Effector memory CD4-positive, alpha-beta T cell (primary cell): ENCODE data around the gene OPN1MW.
"Not testable (repeated sequence)": the region's sequence is repeated elsewhere in the genome, so short reads cannot be mapped to it uniquely, and the experiment has no call there.

Source experiments
- DNase-seq, 3 donors: peaks; one replicate each; pipeline ENCODE4 v3.0.0-alpha.2; 2020
- H3K27ac ChIP-seq: 2 replicates; pipeline ENCODE4 v1.7.0; 2013; ENCODE audit warnings: mild to moderate bottlenecking, low read length, moderate library complexity; ENCODE audit not compliant: insufficient read depth, poor library complexity, severe bottlenecking
- H3K27me3 ChIP-seq: replicated peaks from 2 replicates; pipeline ENCODE4 v1.7.0; 2013; ENCODE audit warnings: mild to moderate bottlenecking, low read length; ENCODE audit not compliant: insufficient read depth, control insufficient read depth, poor library complexity, severe bottlenecking
- H3K36me3 ChIP-seq: 2 replicates; pipeline ENCODE4 v1.7.0; 2013; ENCODE audit warnings: mild to moderate bottlenecking, low read length, moderate library complexity; ENCODE audit not compliant: control insufficient read depth, insufficient read depth
- H3K4me1 ChIP-seq: 2 replicates; pipeline ENCODE4 v1.7.0; 2013; ENCODE audit warnings: low read length, mild to moderate bottlenecking; ENCODE audit not compliant: control insufficient read depth, insufficient read depth, poor library complexity, severe bottlenecking
- H3K4me3 ChIP-seq: 2 replicates; pipeline ENCODE4 v1.7.0; 2013; ENCODE audit warnings: low read length, low read depth, mild to moderate bottlenecking; ENCODE audit not compliant: insufficient read depth, poor library complexity, severe bottlenecking
- H3K9me3 ChIP-seq: 2 replicates; pipeline ENCODE4 v1.7.0; 2013; ENCODE audit warnings: mild to moderate bottlenecking, low read length, moderate library complexity; ENCODE audit not compliant: control insufficient read depth
- total RNA-seq, 3 donors: gene quantifications; one replicate each; lab custom pipeline; 2026; lab: John Stamatoyannopoulos, UW

The OPN1MW gene
- 0 reads per million in 3 donors for total RNA-seq

DNA sequence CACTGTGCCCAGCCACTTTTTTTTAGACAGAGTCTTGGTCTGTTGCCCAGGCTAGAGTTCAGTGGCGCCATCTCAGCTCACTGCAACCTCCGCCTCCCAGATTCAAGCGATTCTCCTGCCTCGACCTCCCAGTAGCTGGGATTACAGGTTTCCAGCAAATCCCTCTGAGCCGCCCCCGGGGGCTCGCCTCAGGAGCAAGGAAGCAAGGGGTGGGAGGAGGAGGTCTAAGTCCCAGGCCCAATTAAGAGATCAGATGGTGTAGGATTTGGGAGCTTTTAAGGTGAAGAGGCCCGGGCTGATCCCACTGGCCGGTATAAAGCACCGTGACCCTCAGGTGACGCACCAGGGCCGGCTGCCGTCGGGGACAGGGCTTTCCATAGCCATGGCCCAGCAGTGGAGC is at the start of gene OPN1MW:
Gene OPN1MW, plus strand, starts transcription at position 301 of the 400 bp plus-strand sequence. Its CDS starts 82 bp downstream, at position 383.
- not testable (repeated sequence) for H3K9me3 ChIP-seq

DNA sequence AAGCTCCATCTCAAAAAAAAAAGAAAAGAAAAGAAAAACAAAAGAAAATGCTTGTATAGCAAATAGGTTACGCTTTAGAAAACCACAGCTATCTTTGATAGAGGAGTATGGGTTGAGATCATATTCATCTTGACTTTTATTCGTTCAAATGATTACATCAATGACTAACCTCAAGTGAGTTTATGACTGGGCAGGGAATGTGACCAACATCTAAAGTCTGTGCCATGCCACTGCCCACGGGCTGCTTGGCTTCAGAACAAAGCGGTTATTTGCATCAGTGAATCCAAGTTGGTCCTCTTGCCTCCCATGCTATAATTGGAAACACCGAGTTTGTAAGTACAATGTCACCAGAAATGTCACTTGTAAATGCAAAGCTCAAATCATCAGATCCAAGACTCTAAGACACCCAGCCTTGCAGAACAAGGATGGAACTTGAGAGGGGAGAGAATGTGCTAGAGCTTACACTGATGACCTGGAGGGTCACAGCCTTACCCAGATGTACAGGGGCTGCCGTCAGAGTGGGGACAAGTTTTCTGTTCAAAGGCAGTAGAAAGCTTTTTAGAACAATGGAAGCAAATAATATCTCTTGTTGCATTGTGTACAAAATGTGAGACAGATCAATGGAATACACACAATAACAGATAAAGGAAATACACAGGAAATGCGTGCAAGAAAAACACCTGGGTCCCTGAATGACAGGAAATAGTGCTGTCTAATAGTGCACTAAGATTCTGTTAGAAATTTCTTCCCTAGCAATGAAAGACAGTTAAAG is 46.8 kb upstream of the OPN1MW start:
- peak in 1 of 3 donors; percentile 11 for DNase-seq
- Histone ChIP-seq H3K4me1 (peaks cover 16% of the 10 kb centered on the region), H3K4me3 (no peak overlapping the region), H3K36me3 (no peaks in the 10 kb centered on the region), H3K27ac (peak overlapping the region; percentile 78), H3K27me3 (no peaks in the 10 kb centered on the region), H3K9me3 (no peaks in the 10 kb centered on the region)

More for the DNA sequence above, at the start of gene OPN1MW:
- not testable (repeated sequence) for H3K27me3 ChIP-seq, H3K27ac ChIP-seq, H3K4me1 ChIP-seq, DNase-seq, H3K4me3 ChIP-seq, H3K36me3 ChIP-seq

DNA sequence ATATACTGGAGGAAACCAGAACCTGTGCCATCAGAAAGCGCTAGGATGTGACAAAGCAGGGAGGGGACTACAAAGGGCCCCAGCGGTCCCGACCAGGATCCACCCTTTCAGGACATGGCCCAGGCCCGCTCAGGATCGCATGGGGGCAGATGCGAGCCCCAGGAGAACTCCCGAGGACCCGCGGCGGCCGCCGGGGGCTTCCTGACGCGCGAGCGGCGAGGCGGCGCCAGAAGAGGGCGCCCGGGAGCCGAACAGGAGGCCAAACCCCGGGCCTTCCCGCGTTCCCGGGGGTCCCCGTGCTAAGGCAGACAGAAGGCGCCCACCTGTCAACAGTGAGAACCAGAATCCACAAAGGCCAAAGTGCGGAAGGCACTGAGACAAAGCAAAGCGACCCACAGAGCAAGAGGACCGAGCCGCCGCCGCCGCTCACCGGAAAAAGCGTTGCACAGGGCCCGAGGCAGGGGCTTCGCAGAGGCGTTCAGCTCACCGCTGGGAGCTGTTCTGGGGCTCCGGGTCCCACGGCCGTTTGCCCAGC is 45.7 kb upstream of the OPN1MW start:
- peak overlapping the region; percentile 45 for H3K4me3 ChIP-seq
- no peaks in the 10 kb centered on the region for H3K36me3 ChIP-seq
- H3K27me3 ChIP-seq = no peaks in the 10 kb centered on the region
- no peaks in the 10 kb centered on the region for H3K9me3 ChIP-seq
- H3K4me1 ChIP-seq = peaks cover 16% of the 10 kb centered on the region
- peak overlapping the region; percentile 78 for H3K27ac ChIP-seq
- DNase-seq = peak; percentile 56 to 66 (median 61)

DNA sequence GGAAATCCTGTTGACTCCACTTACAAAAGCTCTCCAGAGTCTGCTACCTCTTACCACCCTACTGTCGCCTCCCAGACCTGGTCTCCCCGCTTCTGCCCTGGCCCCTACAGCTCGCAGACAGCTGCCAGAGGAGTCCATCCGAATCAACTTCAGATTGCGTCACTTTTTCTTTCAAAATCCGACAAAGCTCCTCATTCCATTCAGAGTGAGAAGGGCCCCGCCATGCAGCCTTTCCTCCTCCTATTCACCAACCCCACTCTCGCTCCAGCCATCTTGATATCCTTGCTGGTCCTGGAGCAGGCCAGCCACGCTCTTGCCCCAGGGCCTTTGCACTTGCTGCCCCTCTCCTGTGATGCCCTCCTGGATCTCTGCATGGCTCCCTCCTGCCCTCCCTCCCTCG is 43.5 kb upstream of the OPN1MW start:
- Histone ChIP-seq H3K4me1 (peaks cover 16% of the 10 kb centered on the region), H3K36me3 (no peaks in the 10 kb centered on the region), H3K27me3 (no peaks in the 10 kb centered on the region), H3K27ac (no peak overlapping the region), H3K4me3 (no peak overlapping the region), H3K9me3 (no peaks in the 10 kb centered on the region)
- DNase-seq = no peak

DNA sequence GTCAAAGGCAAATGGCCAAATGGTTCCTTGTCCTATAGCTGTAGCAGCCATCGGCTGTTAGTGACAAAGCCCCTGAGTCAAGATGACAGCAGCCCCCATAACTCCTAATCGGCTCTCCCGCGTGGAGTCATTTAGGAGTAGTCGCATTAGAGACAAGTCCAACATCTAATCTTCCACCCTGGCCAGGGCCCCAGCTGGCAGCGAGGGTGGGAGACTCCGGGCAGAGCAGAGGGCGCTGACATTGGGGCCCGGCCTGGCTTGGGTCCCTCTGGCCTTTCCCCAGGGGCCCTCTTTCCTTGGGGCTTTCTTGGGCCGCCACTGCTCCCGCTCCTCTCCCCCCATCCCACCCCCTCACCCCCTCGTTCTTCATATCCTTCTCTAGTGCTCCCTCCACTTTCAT is 42.2 kb upstream of the OPN1MW start:
- Histone ChIP-seq H3K27me3 (no peaks in the 10 kb centered on the region), H3K4me1 (peaks cover 16% of the 10 kb centered on the region), H3K36me3 (no peaks in the 10 kb centered on the region), H3K9me3 (no peaks in the 10 kb centered on the region), H3K4me3 (no peak overlapping the region), H3K27ac (no peak overlapping the region)
- no peak for DNase-seq

DNA sequence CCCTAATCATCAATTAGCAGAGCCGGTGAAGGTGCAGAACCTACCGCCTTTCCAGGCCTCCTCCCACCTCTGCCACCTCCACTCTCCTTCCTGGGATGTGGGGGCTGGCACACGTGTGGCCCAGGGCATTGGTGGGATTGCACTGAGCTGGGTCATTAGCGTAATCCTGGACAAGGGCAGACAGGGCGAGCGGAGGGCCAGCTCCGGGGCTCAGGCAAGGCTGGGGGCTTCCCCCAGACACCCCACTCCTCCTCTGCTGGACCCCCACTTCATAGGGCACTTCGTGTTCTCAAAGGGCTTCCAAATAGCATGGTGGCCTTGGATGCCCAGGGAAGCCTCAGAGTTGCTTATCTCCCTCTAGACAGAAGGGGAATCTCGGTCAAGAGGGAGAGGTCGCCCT is 41.7 kb upstream of the OPN1MW start:
- DNase-seq = no peak
- H3K27me3 ChIP-seq = no peaks in the 10 kb centered on the region
- no peaks in the 10 kb centered on the region for H3K36me3 ChIP-seq
- H3K9me3 ChIP-seq = no peaks in the 10 kb centered on the region
- H3K4me3 ChIP-seq = no peak overlapping the region
- H3K4me1 ChIP-seq = peaks cover 10% of the 10 kb centered on the region
- no peak overlapping the region for H3K27ac ChIP-seq

DNA sequence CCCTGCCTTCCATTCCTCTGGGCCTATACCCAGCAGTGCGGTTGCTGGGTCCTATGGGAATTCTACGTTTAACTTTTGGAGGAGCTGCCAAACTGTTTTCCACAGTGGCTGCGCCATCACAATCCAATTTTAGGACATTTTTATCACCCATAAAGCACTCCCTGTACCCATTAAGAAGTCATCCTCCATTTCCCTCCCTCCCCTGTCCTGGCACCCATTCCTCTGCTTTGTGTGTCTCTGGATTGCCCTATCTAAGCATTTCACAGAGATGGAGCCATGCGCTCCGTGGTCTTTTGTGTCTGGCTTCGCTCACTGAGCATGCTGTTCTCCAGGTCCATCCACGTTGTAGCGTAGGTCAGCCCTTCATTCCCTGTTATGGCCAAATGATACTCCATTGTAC is 40.0 kb upstream of the OPN1MW start:
- H3K36me3 ChIP-seq = no peaks in the 10 kb centered on the region
- no peak for DNase-seq
- no peaks in the 10 kb centered on the region for H3K9me3 ChIP-seq
- no peak overlapping the region for H3K4me3 ChIP-seq
- no peaks in the 10 kb centered on the region for H3K27me3 ChIP-seq
- peaks cover 3% of the 10 kb centered on the region for H3K4me1 ChIP-seq
- H3K27ac ChIP-seq = no peak overlapping the region

DNA sequence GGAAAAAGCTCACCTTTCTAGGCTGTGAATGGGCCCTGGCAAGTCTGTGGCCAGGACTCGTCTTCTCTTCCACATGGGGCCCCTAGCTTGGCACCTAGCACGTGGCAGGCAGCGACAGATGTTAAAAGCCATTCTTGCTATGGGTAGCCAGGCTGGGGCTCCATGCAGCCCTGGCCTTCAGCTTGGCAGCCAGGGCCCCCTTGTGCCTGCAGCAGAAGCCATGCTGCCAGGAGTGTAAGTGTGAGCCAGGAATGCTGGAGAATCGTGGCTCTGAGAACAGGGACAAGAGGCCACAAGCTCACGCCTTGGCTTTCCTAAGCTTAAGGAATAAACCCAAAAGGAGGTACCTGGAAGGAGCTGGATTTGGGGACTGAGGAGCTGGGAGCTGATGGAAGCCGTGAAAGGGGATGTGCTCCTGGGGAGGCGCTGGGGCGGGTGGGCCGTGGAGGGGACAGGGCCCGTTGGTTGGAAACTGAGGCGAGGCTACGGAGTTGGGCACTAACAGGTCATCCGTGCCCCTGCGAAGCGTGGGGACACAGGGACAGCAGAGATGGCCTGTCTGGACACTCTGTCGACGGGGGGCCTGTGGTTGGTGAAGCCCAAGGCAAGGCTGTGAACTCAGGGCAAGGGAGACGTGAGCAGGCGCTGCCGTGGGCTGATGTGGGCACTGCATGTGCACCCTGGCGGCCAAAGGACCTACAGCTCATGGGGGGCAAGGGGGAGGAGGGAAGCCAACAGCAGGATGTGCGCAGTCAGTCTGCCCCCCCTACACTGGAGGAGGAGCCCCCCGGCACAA is 39.2 kb upstream of the OPN1MW start:
- H3K27me3 ChIP-seq = no peaks in the 10 kb centered on the region
- no peaks in the 10 kb centered on the region for H3K9me3 ChIP-seq
- H3K4me3 ChIP-seq = no peak overlapping the region
- H3K27ac ChIP-seq = no peak overlapping the region
- DNase-seq = no peak
- no peaks in the 10 kb centered on the region for H3K4me1 ChIP-seq
- H3K36me3 ChIP-seq = no peaks in the 10 kb centered on the region

DNA sequence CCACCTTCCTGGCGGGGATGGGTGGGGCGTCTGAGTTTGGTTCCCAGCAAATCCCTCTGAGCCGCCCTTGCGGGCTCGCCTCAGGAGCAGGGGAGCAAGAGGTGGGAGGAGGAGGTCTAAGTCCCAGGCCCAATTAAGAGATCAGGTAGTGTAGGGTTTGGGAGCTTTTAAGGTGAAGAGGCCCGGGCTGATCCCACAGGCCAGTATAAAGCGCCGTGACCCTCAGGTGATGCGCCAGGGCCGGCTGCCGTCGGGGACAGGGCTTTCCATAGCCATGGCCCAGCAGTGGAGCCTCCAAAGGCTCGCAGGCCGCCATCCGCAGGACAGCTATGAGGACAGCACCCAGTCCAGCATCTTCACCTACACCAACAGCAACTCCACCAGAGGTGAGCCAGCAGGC is 38.4 kb upstream of the OPN1MW start, which contains the start of gene OPN1LW:
Gene OPN1LW, plus strand, starts transcription at position 234 of the 400 bp plus-strand sequence. Its CDS starts 41 bp downstream, at position 275.
- not testable (repeated sequence) for DNase-seq

DNA sequence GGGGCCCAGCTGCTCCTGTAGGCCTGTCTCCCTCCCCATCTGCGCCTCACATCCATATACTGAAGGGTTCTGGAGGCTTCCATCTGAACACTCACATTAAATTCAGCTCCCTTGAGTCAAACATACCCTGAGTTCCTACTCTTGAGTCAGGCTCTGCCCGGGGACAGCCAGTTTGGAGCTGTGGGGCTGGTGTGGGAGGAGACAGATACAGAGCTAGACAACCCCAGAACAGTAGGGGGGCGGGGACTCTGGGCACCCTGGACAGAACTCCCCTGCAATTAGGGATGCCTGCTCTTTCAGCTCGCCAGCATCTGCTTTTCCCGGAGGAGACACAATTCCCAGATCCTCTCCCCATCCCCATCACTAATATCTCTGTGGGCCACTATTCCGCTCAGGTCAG is 31.4 kb upstream of the OPN1MW start:
- H3K36me3 ChIP-seq, H3K4me1 ChIP-seq, H3K27ac ChIP-seq, DNase-seq, H3K27me3 ChIP-seq, H3K9me3 ChIP-seq, H3K4me3 ChIP-seq: not testable (repeated sequence)

More for the DNA sequence above, 38.4 kb upstream of the OPN1MW start, which contains the start of gene OPN1LW:
- H3K27ac ChIP-seq, H3K27me3 ChIP-seq, H3K4me1 ChIP-seq, H3K36me3 ChIP-seq, H3K4me3 ChIP-seq, H3K9me3 ChIP-seq: not testable (repeated sequence)
